WTC11 (cell line): ENCODE measurements around the gene LDLRAD3. TPM values are rescaled to one million over a fixed set of nuclear protein-coding genes. Genes with fewer than 3 reads are reported as not detected.

Experiments used
- ATAC-seq: fragments of 200-7000 bp; cut with Tn5 transposase; 2 replicates; pipeline ENCODE4 v1.10.0; 2021; ENCODE audit warnings: mild to moderate bottlenecking, moderate library complexity
- CTCF ChIA-PET: fragments of 300-600 bp; sonication (Branson Sonifier 250); formaldehyde crosslinking; loops from one replicate; lab custom pipeline; 2021; ENCODE audit warnings: antibody characterized with exemption; lab: Charles Lee
- POLR2A ChIA-PET: fragments of 350-600 bp; sonication (Branson Sonifier 250); formaldehyde crosslinking; loops from one replicate; lab custom pipeline; 2021; ENCODE audit warnings: antibody characterized with exemption; lab: Charles Lee
- DNase-seq: peaks from one replicate; pipeline ENCODE4 v3.0.0; 2021; ENCODE audit warnings: low spot score
- H3K27ac Mint-ChIP-seq: 2 replicates; pipeline ENCODE4 v1.8.0; 2021; ENCODE audit warnings: mixed read lengths
- H3K27me3 Mint-ChIP-seq: 2 replicates; pipeline ENCODE4 v1.8.0; 2021; ENCODE audit warnings: low read depth, mild to moderate bottlenecking, moderate library complexity, mixed read lengths
- H3K36me3 Mint-ChIP-seq: 2 replicates; pipeline ENCODE4 v1.8.0; 2021; ENCODE audit warnings: mixed read lengths
- H3K4me1 Mint-ChIP-seq: 2 replicates; pipeline ENCODE4 v1.8.0; 2022; ENCODE audit warnings: mixed read lengths
- H3K4me3 Mint-ChIP-seq: 2 replicates; pipeline ENCODE4 v1.8.0; 2021; ENCODE audit warnings: mild to moderate bottlenecking, moderate library complexity, mixed read lengths
- H3K9me3 Mint-ChIP-seq: 2 replicates; pipeline ENCODE4 v1.8.0; 2021; ENCODE audit warnings: mixed read lengths
- AFF4 ChIP-seq: sonication (generic); formaldehyde crosslinking; IDR thresholded peaks from 2 replicates; pipeline ENCODE4 v1.8.1; 2023; ENCODE audit warnings: mild to moderate bottlenecking, missing genetic modification reagents, borderline replicate concordance
- CBFB ChIP-seq: sonication (generic); formaldehyde crosslinking; IDR thresholded peaks from 2 replicates; pipeline ENCODE4 v1.8.1; 2022; ENCODE audit warnings: mild to moderate bottlenecking, low read depth, missing genetic modification reagents
- CREB1 ChIP-seq: sonication (generic); formaldehyde crosslinking; IDR thresholded peaks from 2 replicates; pipeline ENCODE4 v1.8.0; 2023; ENCODE audit warnings: mild to moderate bottlenecking, missing genetic modification reagents
- E2F5 ChIP-seq: sonication (generic); formaldehyde crosslinking; IDR thresholded peaks from 2 replicates; pipeline ENCODE4 v1.8.1; 2022; ENCODE audit warnings: mild to moderate bottlenecking, moderate library complexity, missing genetic modification reagents
- EMX1 ChIP-seq: fragments of 250-450 bp; sonication (Bioruptor Pico); IDR thresholded peaks from 2 replicates; pipeline ENCODE4 v1.8.0; 2021; ENCODE audit warnings: mild to moderate bottlenecking
- ESRRA ChIP-seq: sonication (generic); formaldehyde crosslinking; IDR thresholded peaks from 2 replicates; pipeline ENCODE4 v1.8.1; 2022; ENCODE audit warnings: mild to moderate bottlenecking, missing genetic modification reagents, borderline replicate concordance
- ETV6 ChIP-seq: sonication (generic); formaldehyde crosslinking; IDR thresholded peaks from 2 replicates; pipeline ENCODE4 v1.8.1; 2022; ENCODE audit warnings: mild to moderate bottlenecking, missing genetic modification reagents
- HMGA2 ChIP-seq: fragments of 250-450 bp; sonication (Bioruptor Pico); IDR thresholded peaks from 2 replicates; pipeline ENCODE4 v1.4.0; 2021; ENCODE audit warnings: mild to moderate bottlenecking, moderate library complexity
- MLX ChIP-seq: sonication (generic); formaldehyde crosslinking; IDR thresholded peaks from 2 replicates; pipeline ENCODE4 v1.8.1; 2023; ENCODE audit warnings: mild to moderate bottlenecking, missing genetic modification reagents, moderate library complexity
- NR1H2 ChIP-seq: sonication (generic); formaldehyde crosslinking; IDR thresholded peaks from 2 replicates; pipeline ENCODE4 v1.9.0; 2021; ENCODE audit warnings: mild to moderate bottlenecking, moderate library complexity, missing genetic modification reagents
- PRDM15 ChIP-seq: sonication (generic); formaldehyde crosslinking; IDR thresholded peaks from 2 replicates; pipeline ENCODE4 v1.8.0; 2022; ENCODE audit warnings: missing genetic modification reagents
- PREB ChIP-seq: sonication (generic); formaldehyde crosslinking; IDR thresholded peaks from 2 replicates; pipeline ENCODE4 v1.8.1; 2022; ENCODE audit warnings: mild to moderate bottlenecking, missing genetic modification reagents, moderate library complexity, borderline replicate concordance
- RELA ChIP-seq: sonication (generic); formaldehyde crosslinking; IDR thresholded peaks from 2 replicates; pipeline ENCODE4 v1.8.1; 2022; ENCODE audit warnings: missing genetic modification reagents, mild to moderate bottlenecking, borderline replicate concordance
- RORB ChIP-seq: fragments of 250-450 bp; sonication (Bioruptor Pico); IDR thresholded peaks from 2 replicates; pipeline ENCODE4 v1.9.0; 2021; ENCODE audit warnings: mild to moderate bottlenecking
- SOX15 ChIP-seq: fragments of 250-450 bp; sonication (Bioruptor Pico); IDR thresholded peaks from 2 replicates; pipeline ENCODE4 v1.9.0; 2021; ENCODE audit warnings: mild to moderate bottlenecking
- USF1 ChIP-seq: sonication (generic); formaldehyde crosslinking; IDR thresholded peaks from 2 replicates; pipeline ENCODE4 v1.8.0; 2022; ENCODE audit warnings: mild to moderate bottlenecking, missing genetic modification reagents
- ZBTB43 ChIP-seq: sonication (generic); formaldehyde crosslinking; IDR thresholded peaks from 2 replicates; pipeline ENCODE4 v1.8.1; 2023; ENCODE audit warnings: mild to moderate bottlenecking, missing genetic modification reagents
- ZMAT4 ChIP-seq: fragments of 250-450 bp; sonication (Bioruptor Pico); IDR thresholded peaks from 2 replicates; pipeline ENCODE4 v1.9.0; 2021; ENCODE audit warnings: mild to moderate bottlenecking
- ZNF671 ChIP-seq: fragments of 250-450 bp; sonication (Bioruptor Pico); IDR thresholded peaks from 2 replicates; pipeline ENCODE4 v1.8.0; 2021; ENCODE audit warnings: mild to moderate bottlenecking
- total RNA-seq: library from RNA; stranded (reverse); gene quantifications from 3 replicates; pipeline ENCODE4 v1.2.3, GENCODE V29; 2021
- TF ChIP-seq, protein P1 (sequence below): sonication (generic); formaldehyde crosslinking; IDR thresholded peaks from 2 replicates; pipeline ENCODE4 v1.8.1; 2022; ENCODE audit warnings: low read depth, missing genetic modification reagents, borderline replicate concordance
- TF ChIP-seq, protein P2 (sequence below): sonication (generic); formaldehyde crosslinking; IDR thresholded peaks from 2 replicates; pipeline ENCODE4 v1.8.0; 2023; ENCODE audit warnings: missing genetic modification reagents

The LDLRAD3 gene
- total RNA-seq, 1 experiment from 2014 or later, result 14.5 TPM

DNA sequence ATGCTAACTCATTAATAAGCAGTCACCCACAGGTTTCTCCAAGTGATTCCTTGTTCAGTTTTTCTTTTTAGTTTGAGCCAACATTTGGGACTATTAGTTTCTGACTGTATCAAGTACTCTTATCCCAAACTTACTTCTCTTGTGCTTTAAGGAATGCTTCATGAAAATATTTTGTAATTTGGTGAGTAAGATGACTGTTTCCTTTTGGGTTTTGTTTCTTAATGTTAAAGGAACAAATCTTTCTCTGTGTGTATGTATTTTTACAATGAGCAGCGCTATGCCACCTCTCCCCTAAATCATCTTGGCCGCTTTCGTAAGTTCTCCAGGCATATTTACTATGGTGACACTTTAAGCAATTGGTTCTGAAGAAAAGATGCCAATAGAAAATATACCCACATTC lies 72.4 kb downstream of the LDLRAD3 start (continued):
- TF ChIP-seq AFF4 (CRISPR knock-in tag) (no peak), NR1H2 (CRISPR knock-in tag) (no peak), CREB1 (CRISPR knock-in tag) (no peak), MLX (CRISPR knock-in tag) (no peak), ZNF671 (CRISPR knock-in tag) (no peak)
- TF ChIP-seq, protein P1, sequence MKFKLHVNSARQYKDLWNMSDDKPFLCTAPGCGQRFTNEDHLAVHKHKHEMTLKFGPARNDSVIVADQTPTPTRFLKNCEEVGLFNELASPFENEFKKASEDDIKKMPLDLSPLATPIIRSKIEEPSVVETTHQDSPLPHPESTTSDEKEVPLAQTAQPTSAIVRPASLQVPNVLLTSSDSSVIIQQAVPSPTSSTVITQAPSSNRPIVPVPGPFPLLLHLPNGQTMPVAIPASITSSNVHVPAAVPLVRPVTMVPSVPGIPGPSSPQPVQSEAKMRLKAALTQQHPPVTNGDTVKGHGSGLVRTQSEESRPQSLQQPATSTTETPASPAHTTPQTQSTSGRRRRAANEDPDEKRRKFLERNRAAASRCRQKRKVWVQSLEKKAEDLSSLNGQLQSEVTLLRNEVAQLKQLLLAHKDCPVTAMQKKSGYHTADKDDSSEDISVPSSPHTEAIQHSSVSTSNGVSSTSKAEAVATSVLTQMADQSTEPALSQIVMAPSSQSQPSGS (CRISPR knock-in tag), result no peak

DNA sequence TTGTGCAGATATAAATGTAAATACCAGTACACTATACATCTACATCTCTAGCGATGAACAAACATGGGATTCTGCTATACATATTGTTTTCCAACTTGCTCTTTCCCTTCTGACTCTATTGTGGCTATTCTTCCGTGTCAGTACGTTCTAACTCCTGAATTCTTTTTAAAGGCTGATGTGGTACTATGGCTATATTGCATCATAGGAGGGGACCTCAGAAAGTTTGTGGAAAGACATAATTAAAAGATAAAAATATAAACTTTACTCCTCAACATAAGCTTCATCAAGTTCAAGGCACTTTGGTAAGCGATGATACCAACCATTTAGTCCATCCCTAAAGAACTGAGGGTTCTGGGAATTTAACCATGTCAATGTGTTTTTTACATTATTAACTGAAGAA lies 72.8 kb downstream of the LDLRAD3 start:
- no peak for ATAC-seq
- H3K9me3 Mint-ChIP-seq, result peaks cover 5% of the 10 kb centered on the region; the same call in 1 of the 2 replicates
- H3K27ac Mint-ChIP-seq, result no peak overlapping the region
- no peaks in the 10 kb centered on the region for H3K27me3 Mint-ChIP-seq
- no peak for TF ChIP-seq ESRRA (CRISPR knock-in tag)
- TF ChIP-seq RORB (CRISPR knock-in tag), result no peak
- TF ChIP-seq ETV6, result no peak
- TF ChIP-seq, protein P2, sequence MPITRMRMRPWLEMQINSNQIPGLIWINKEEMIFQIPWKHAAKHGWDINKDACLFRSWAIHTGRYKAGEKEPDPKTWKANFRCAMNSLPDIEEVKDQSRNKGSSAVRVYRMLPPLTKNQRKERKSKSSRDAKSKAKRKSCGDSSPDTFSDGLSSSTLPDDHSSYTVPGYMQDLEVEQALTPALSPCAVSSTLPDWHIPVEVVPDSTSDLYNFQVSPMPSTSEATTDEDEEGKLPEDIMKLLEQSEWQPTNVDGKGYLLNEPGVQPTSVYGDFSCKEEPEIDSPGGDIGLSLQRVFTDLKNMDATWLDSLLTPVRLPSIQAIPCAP (CRISPR knock-in tag), result no peak
- TF ChIP-seq SOX15 (CRISPR knock-in tag), result no peak
- no peak for TF ChIP-seq USF1 (CRISPR knock-in tag)
- no peak for TF ChIP-seq ZBTB43
- TF ChIP-seq ZMAT4 (CRISPR knock-in tag), result no peak
- no peak for TF ChIP-seq PRDM15 (CRISPR knock-in tag)
- TF ChIP-seq CBFB (CRISPR knock-in tag), result no peak
- TF ChIP-seq PREB (CRISPR knock-in tag), result no peak
- no peak for TF ChIP-seq E2F5 (CRISPR knock-in tag)
- no peak for TF ChIP-seq HMGA2
- TF ChIP-seq EMX1 (CRISPR knock-in tag), result no peak
- no peak for TF ChIP-seq RELA (CRISPR knock-in tag)
- DNase-seq, result no peak
- H3K36me3 Mint-ChIP-seq, result no peaks in the 10 kb centered on the region
- peaks cover 33% of the 10 kb centered on the region for H3K4me1 Mint-ChIP-seq
- ChIA-PET CTCF (interaction anchor here (1.6 kb wide), 1 partner anchor 40 kb away, joined by 6 read pairs; no protein-coding TSS in a partner anchor), POLR2A (no interaction called here)
- H3K4me3 Mint-ChIP-seq, result no peak overlapping the region
